Muscle layer of duodenum (tissue), 2 donors: ENCODE results near the gene CATSPER1.
"Not testable (repeated sequence)": the region's sequence is repeated elsewhere in the genome, so short reads cannot be mapped to it uniquely, and the experiment has no call there.

ENCODE experiments used
- H3K27ac ChIP-seq: one replicate; pipeline ENCODE4 v1.7.0; 2013; ENCODE audit warnings: mild to moderate bottlenecking, low read length
- H3K27me3 ChIP-seq: one replicate; pipeline ENCODE4 v1.7.0; 2013; ENCODE audit warnings: low read depth, mild to moderate bottlenecking, control low read depth, low read length
- H3K36me3 ChIP-seq, 2 donors: one replicate each; pipeline ENCODE4 v1.7.0; 2013; ENCODE audit warnings: low read length in 2 of 2, control low read depth in 1 of 2, mild to moderate bottlenecking in 1 of 2; ENCODE audit not compliant: insufficient read depth in 2 of 2, control insufficient read depth in 1 of 2
- H3K4me1 ChIP-seq, 2 donors: one replicate each; pipeline ENCODE4 v1.7.0; 2013; ENCODE audit warnings: low read length in 2 of 2, mild to moderate bottlenecking in 2 of 2, control low read depth in 1 of 2, moderate library complexity in 1 of 2; ENCODE audit not compliant: insufficient read depth in 2 of 2, control insufficient read depth in 1 of 2
- H3K4me3 ChIP-seq, 2 donors: one replicate each; pipeline ENCODE4 v1.7.0; 2013; ENCODE audit warnings: low read length in 2 of 2, low read depth in 1 of 2, mild to moderate bottlenecking in 1 of 2
- H3K9me3 ChIP-seq, 2 donors: one replicate each; pipeline ENCODE4 v1.7.0; 2013; ENCODE audit warnings: low read length in 2 of 2, control low read depth in 1 of 2, mild to moderate bottlenecking in 1 of 2; ENCODE audit not compliant: control insufficient read depth in 1 of 2
- donor health status: healthy.

The CATSPER1 gene

GRCh38 chr11:66015936-66016792, 10.1 kb downstream of the CATSPER1 start:
- Histone ChIP-seq H3K4me1 (peaks cover 0 to 4% of the 10 kb centered on the region in 2 donors), H3K4me3 (no peak overlapping the region), H3K9me3 (no peaks in the 10 kb centered on the region), H3K27me3 (peaks cover 12% of the 10 kb centered on the region), H3K27ac (no peak overlapping the region), H3K36me3 (no peaks in the 10 kb centered on the region)

DNA sequence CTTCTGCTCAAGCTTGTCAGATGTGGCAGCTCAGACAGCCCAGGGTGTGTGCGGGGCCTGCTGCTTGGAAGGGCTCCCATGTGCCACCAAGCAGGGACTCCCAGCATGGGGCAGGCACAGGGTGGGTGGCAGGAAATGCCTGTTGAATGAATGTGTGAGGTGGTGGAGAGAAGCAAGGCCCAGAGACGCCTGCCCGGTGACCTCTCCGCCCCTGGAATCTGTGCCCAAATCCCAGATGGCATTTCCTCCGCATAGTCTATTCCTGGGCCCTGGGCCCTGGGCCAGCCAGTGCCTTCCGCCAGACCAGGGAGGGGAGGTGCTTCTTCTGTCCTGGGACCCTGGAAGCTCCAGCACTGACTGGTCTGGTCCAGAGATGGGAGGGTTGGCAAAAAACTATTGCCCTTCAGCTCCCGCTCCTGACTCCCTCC, 10.8 kb downstream of the CATSPER1 start:
- H3K4me3 ChIP-seq: no peak overlapping the region
- peaks cover 12% of the 10 kb centered on the region for H3K27me3 ChIP-seq
- H3K27ac ChIP-seq: no peak overlapping the region
- H3K36me3 ChIP-seq: no peaks in the 10 kb centered on the region
- peaks cover 0 to 4% of the 10 kb centered on the region in 2 donors for H3K4me1 ChIP-seq
- H3K9me3 ChIP-seq: no peaks in the 10 kb centered on the region

GRCh38 chr11:66014804-66015453, 11.3 kb downstream of the CATSPER1 start:
- Histone ChIP-seq H3K4me3 (no peak overlapping the region), H3K9me3 (no peaks in the 10 kb centered on the region), H3K4me1 (peaks cover 0 to 4% of the 10 kb centered on the region in 2 donors), H3K27me3 (peaks cover 12% of the 10 kb centered on the region), H3K36me3 (no peaks in the 10 kb centered on the region), H3K27ac (no peak overlapping the region)

DNA sequence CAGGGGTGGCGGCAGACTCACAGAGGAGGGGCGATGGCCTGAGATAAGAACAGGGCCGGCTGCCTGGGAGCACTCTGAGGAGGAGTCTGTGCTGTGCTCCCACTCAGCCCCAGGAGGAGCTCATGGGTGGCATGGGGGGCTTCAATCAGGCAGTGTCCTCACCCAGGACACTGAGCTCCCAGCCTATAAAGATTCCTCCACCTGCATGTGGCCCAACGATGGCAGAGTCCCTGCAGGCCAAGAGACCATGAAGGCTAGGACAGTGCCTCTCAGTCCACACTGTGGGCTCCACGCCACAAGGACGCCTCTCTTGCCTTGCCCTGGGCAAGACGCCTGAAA, 12.5 kb downstream of the CATSPER1 start:
- no peaks in the 10 kb centered on the region for H3K9me3 ChIP-seq
- peaks cover 0 to 4% of the 10 kb centered on the region in 2 donors for H3K4me1 ChIP-seq
- no peak overlapping the region for H3K4me3 ChIP-seq
- no peak overlapping the region for H3K27ac ChIP-seq
- peaks cover 12% of the 10 kb centered on the region for H3K27me3 ChIP-seq
- H3K36me3 ChIP-seq: no peaks in the 10 kb centered on the region

- H3K27ac ChIP-seq: no peak overlapping the region
- no peaks in the 10 kb centered on the region for H3K36me3 ChIP-seq
- H3K4me1 ChIP-seq: peaks cover 0 to 4% of the 10 kb centered on the region in 2 donors
- no peaks in the 10 kb centered on the region for H3K9me3 ChIP-seq
- peaks cover 12% of the 10 kb centered on the region for H3K27me3 ChIP-seq
- H3K4me3 ChIP-seq: no peak overlapping the region
These were observed 13.1 kb downstream of the CATSPER1 start for GRCh38 chr11:66012946-66013761.

DNA sequence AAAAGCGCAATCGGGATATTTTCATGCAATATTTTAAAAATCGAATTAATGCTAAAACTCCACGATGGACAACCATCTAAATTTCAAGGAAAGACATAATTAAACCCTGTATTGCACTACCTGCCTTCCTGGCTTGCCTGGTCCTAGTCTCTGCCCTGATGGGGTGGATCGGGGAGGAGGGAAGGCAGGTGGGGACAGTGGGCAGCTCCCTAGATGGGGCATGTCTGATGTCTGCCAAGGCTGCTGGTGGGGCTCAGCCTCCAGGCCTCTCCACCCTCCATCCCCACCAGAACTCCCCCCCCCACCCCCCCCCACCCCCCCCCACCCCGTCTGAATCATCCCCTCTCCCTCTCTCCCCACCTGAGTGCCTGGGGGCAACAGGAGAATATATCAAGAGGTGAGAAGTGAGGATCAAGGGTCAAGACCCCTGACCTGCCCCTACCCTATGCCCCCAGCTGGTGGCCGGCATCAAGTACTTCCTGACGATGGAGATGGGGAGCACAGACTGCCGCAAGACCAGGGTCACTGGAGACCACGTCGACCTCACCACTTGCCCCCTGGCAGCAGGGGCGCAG, 13.8 kb downstream of the CATSPER1 start:
- H3K36me3 ChIP-seq: no peaks in the 10 kb centered on the region
- H3K27me3 ChIP-seq: peaks cover 12% of the 10 kb centered on the region
- H3K4me1 ChIP-seq: peaks cover 0 to 4% of the 10 kb centered on the region in 2 donors
- no peaks in the 10 kb centered on the region for H3K9me3 ChIP-seq
- peak overlapping the region in 1 of 2 donors; percentile 50 for H3K4me3 ChIP-seq
- no peak overlapping the region for H3K27ac ChIP-seq

GRCh38 chr11:66011785-66012303, 14.4 kb downstream of the CATSPER1 start, which contains the start of gene CST6:
Gene CST6, plus strand, starts transcription at chr11:66012008. Its CDS starts 37 bp downstream, at chr11:66012045.
- H3K27ac ChIP-seq: no peak within 1 kb of the TSS
- H3K27me3 ChIP-seq: peaks cover 12% of the 10 kb centered on the region
- peak within 1 kb of the TSS in 1 of 2 donors; percentile 50 for H3K4me3 ChIP-seq
- no peaks in the 10 kb centered on the region for H3K36me3 ChIP-seq
- H3K9me3 ChIP-seq: no peaks in the 10 kb centered on the region
- peaks cover 0 to 4% of the 10 kb centered on the region in 2 donors for H3K4me1 ChIP-seq

DNA sequence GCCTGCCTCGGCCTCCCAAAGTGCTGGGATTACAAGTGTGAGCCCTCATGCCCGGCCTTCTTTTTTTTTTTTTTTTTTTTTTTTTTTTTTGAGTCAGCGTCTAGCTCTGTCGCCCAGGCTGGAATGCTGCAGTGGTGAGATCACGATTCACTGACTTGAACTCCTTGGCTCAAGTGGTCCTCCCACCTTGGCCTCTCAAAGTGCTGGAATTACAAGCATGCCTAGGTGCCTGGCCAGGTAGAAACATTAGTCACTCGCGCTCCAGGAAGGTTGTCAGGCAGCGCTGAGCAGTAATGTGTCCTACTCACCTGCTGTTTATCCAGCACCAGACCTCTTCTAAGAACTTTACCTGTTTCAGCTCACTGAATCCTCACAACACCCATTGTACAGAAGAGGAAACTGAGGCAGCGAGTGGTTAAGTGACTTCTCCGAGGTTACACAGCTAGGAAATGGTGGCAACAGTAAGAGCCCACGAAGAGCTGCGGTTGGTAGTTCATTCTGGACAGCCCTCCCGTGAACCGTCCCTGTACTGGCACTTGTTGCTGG, 15.0 kb downstream of the CATSPER1 start:
- Histone ChIP-seq H3K36me3 (no peaks in the 10 kb centered on the region), H3K27ac (no peak overlapping the region), H3K27me3 (peaks cover 12% of the 10 kb centered on the region), H3K4me3 (peak overlapping the region in 1 of 2 donors; percentile 50), H3K4me1 (peaks cover 0 to 4% of the 10 kb centered on the region in 2 donors), H3K9me3 (no peaks in the 10 kb centered on the region)

GRCh38 chr11:66010036-66010435, 16.2 kb downstream of the CATSPER1 start:
- peaks cover 12% of the 10 kb centered on the region for H3K27me3 ChIP-seq
- not testable (repeated sequence) for H3K9me3 ChIP-seq, H3K4me1 ChIP-seq, H3K36me3 ChIP-seq, H3K4me3 ChIP-seq, H3K27ac ChIP-seq

GRCh38 chr11:66008468-66009101, 17.7 kb downstream of the CATSPER1 start:
- Histone ChIP-seq H3K9me3 (no peaks in the 10 kb centered on the region), H3K27me3 (peaks cover 10% of the 10 kb centered on the region), H3K27ac (no peak overlapping the region), H3K4me3 (no peak overlapping the region), H3K36me3 (peaks cover 12 to 17% of the 10 kb centered on the region in 2 donors), H3K4me1 (peaks cover 0 to 4% of the 10 kb centered on the region in 2 donors)
